ENCODE results near the gene SENP7.

SENP7 gene

GRCh38 chr3:101531473-101532086 is 18.6 kb upstream of the SENP7 start:
- no peak overlapping the region for H3K4me3 ChIP-seq (replicated peaks; ENCODE audit: low read depth, low read length)
- no peak for TF ChIP-seq CTCF (IDR thresholded peaks at IDR 0.05; ENCODE audit: low read depth, low read length, missing control alignments)
- DNase-seq (ENCODE audit: extremely low read depth, low read depth): no peak

- TF ChIP-seq CTCF (IDR thresholded peaks at IDR 0.05; ENCODE audit: low read depth, low read length, missing control alignments): no peak
- no peak for DNase-seq (ENCODE audit: extremely low read depth, low read depth)
- H3K4me3 ChIP-seq (replicated peaks; ENCODE audit: low read depth, low read length): no peak overlapping the region
These were observed 17.7 kb upstream of the SENP7 start for GRCh38 chr3:101530686-101531047.

- no peak overlapping the region for H3K4me3 ChIP-seq (replicated peaks; ENCODE audit: low read depth, low read length)
- TF ChIP-seq CTCF (IDR thresholded peaks at IDR 0.05; ENCODE audit: low read depth, low read length, missing control alignments): no peak
- DNase-seq (ENCODE audit: extremely low read depth, low read depth): no peak
These were observed 17.0 kb upstream of the SENP7 start for GRCh38 chr3:101529816-101530685.

- H3K4me3 ChIP-seq (replicated peaks; ENCODE audit: low read depth, low read length): no peak overlapping the region
- DNase-seq (ENCODE audit: extremely low read depth, low read depth): no peak
- no peak for TF ChIP-seq CTCF (IDR thresholded peaks at IDR 0.05; ENCODE audit: low read depth, low read length, missing control alignments)
These were observed 14.9 kb upstream of the SENP7 start for GRCh38 chr3:101527906-101528305.

- DNase-seq (ENCODE audit: extremely low read depth, low read depth): no peak
- H3K4me3 ChIP-seq (replicated peaks; ENCODE audit: low read depth, low read length): no peak overlapping the region
These were observed 14.4 kb upstream of the SENP7 start for GRCh38 chr3:101527441-101527840.

GRCh38 chr3:101521211-101521701 is 8.2 kb upstream of the SENP7 start:
- H3K4me3 ChIP-seq (replicated peaks; ENCODE audit: low read depth, low read length): no peak overlapping the region
- no peak for DNase-seq (ENCODE audit: extremely low read depth, low read depth)
- TF ChIP-seq CTCF (IDR thresholded peaks at IDR 0.05; ENCODE audit: low read depth, low read length, missing control alignments): no peak

More at GRCh38 chr3:101527441-101527840, 14.4 kb upstream of the SENP7 start:
- TF ChIP-seq CTCF (IDR thresholded peaks at IDR 0.05; ENCODE audit: low read depth, low read length, missing control alignments): no peak

All from HFF-Myc (cell line).